ENCODE data around the gene WDR33. TPM values are rescaled to one million over a fixed set of nuclear protein-coding genes. Genes with fewer than 3 reads are reported as not detected.

Gene WDR33
- total and polyA plus RNA-seq, 12 donors: 13.8 to 59.8 (median 42.1) TPM

GRCh38 chr2:127665267-127665893 is 145.6 kb downstream of the WDR33 start:
- WGBS, 4 donors: 76 to 96% (median 87%) methylated on average over 8 of the region's 8 CpGs
- intact Hi-C loops (cut with DNase I): no loop called here
- TF ChIP-seq POLR2A (IDR thresholded peaks at IDR 0.05): no peak
- no peak for TF ChIP-seq CTCF (IDR thresholded peaks at IDR 0.05)
- no peaks in the 10 kb centered on the region for H3K4me1 ChIP-seq (replicated peaks in 1 of 2)
- H3K4me3 ChIP-seq: no peak overlapping the region
- peak overlapping the region in 2 of 5 donors; percentile 34 to 83 for H3K27ac ChIP-seq
- H3K9me3 ChIP-seq (replicated peaks in 1 of 3): no peaks in the 10 kb centered on the region
- H3K27me3 ChIP-seq: peaks cover 11% of the 10 kb centered on the region
- no peaks in the 10 kb centered on the region for H3K36me3 ChIP-seq (replicated peaks in 1 of 2)
- peak in 1 of 7 donors; percentile 41 for DNase-seq

GRCh38 chr2:127664895-127665225 is 146.1 kb downstream of the WDR33 start:
- Histone ChIP-seq H3K4me1 (replicated peaks in 1 of 2) (no peaks in the 10 kb centered on the region), H3K27ac (peak overlapping the region in 2 of 5 donors; percentile 34 to 83), H3K4me3 (peak overlapping the region in 1 of 4 donors; percentile 42), H3K27me3 (peaks cover 11% of the 10 kb centered on the region), H3K36me3 (replicated peaks in 1 of 2) (no peaks in the 10 kb centered on the region), H3K9me3 (replicated peaks in 1 of 3) (no peaks in the 10 kb centered on the region)
- 89 to 97% (median 94%) methylated on average over 4 to 6 of the region's 6 CpGs for WGBS, 4 donors
- DNase-seq: no peak
- TF ChIP-seq POLR2A (IDR thresholded peaks at IDR 0.05) (no peak), CTCF (IDR thresholded peaks at IDR 0.05) (no peak)
- intact Hi-C loops (cut with DNase I): no loop called here

DNA sequence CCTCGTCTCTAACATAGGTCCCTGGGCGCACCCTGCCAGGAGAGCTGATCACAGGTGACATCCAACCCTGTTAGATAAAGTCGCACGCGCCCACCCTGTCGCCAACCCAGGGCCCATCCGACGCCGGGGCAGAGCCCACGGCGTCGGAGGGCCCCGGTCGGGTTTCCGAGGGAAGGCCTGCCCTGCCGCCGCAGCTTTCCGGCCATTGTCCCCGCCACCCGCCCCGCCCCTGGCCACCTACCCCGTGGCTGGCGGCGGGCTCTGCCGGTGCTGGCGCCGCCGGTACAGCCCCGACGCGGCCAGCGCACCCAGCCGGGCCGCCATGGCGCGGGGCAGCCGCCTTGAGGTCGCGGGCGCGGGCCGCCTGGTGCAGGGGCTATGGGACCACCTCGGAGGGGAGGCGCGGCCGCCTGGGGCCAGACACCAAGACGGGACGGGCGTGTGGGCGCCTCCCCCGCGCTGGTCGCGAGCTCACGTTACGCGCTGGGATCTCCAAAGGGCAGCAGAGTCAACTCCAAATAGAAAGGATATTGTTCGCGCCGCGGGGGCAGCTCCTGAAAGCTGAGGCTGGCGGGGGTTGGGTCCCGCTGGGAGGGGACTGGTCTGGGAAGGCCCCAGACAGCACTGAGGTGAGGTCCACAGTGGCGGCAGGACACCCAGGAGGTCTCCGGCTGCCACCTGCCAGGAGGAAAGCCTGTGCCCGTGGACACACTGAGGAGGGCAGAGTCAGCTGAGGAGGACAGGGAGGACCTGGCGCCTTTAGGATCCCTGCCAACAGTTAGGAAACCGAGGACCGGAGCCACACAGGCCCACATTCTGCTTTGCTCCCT is 146.7 kb downstream of the WDR33 start:
- intact Hi-C loops (cut with DNase I): no loop called here
- peaks cover 11% of the 10 kb centered on the region for H3K27me3 ChIP-seq
- H3K9me3 ChIP-seq (replicated peaks in 1 of 3): no peaks in the 10 kb centered on the region
- H3K4me3 ChIP-seq: peak overlapping the region in 1 of 4 donors; percentile 42
- no peaks in the 10 kb centered on the region for H3K4me1 ChIP-seq (replicated peaks in 1 of 2)
- H3K36me3 ChIP-seq (replicated peaks in 1 of 2): no peaks in the 10 kb centered on the region
- TF ChIP-seq POLR2A (IDR thresholded peaks at IDR 0.05): no peak
- no peak for TF ChIP-seq CTCF (IDR thresholded peaks at IDR 0.05)
- 17 to 70% (median 42%) methylated on average over 2 to 69 of the region's 69 CpGs for WGBS, 4 donors
- DNase-seq: peak in 5 of 7 donors; percentile 14 to 56 (median 28)
- H3K27ac ChIP-seq: peak overlapping the region in 2 of 5 donors; percentile 34 to 83

DNA sequence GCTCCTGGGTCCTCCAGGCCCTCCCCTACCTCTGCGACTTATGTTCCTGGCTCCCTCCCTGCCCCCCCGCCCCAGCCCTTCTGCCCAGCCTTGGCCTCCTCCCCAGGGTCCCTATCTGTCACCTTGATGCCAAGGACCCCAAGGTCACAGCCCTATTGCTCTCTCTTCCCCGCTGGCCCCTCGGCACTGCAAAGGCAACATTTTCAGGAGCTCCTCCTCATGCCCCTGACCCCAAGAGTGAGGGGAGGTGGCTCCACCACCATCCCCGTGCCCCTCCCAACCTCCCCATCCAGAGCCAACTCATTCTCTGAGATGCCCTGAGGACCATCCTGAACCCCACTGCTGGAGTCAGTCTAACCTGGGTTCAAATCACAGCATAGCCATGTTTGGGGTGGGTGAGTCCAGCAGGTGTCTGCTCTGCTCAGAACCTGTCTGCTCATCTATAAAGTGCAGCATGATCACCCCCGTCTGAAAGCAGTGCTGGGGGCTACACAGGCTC is 147.4 kb downstream of the WDR33 start:
- intact Hi-C loops (cut with DNase I): no loop called here
- Histone ChIP-seq H3K4me1 (replicated peaks in 1 of 2) (no peaks in the 10 kb centered on the region), H3K4me3 (peak overlapping the region in 1 of 4 donors; percentile 42), H3K9me3 (replicated peaks in 1 of 3) (no peaks in the 10 kb centered on the region), H3K27ac (peak overlapping the region in 1 of 5 donors; percentile 83), H3K36me3 (replicated peaks in 1 of 2) (no peaks in the 10 kb centered on the region), H3K27me3 (peaks cover 11% of the 10 kb centered on the region)
- no peak for TF ChIP-seq POLR2A (IDR thresholded peaks at IDR 0.05)
- no peak for TF ChIP-seq CTCF (IDR thresholded peaks at IDR 0.05)
- DNase-seq: peak in 2 of 7 donors; percentile 10 to 11
- 49 to 69% (median 57%) methylated on average over 5 to 6 of the region's 6 CpGs for WGBS, 4 donors
